Lower lobe of right lung (tissue), 2 donors: ENCODE measurements around the gene KANSL3. TPM values are rescaled to one million over a fixed set of nuclear protein-coding genes. Genes with fewer than 3 reads are reported as not detected.

Experiments
- ATAC-seq, 2 donors: fragments of 200-7000 bp; cut with Tn5 transposase; one replicate each; pipeline ENCODE4 v1.9.1; 2020 to 2022; ENCODE audit warnings: mild to moderate bottlenecking in 2 of 2, moderate library complexity in 2 of 2
- DNase-seq: peaks from one replicate; pipeline ENCODE4 v3.0.0-alpha.2; 2020
- H3K27ac ChIP-seq: fragments of 200-600 bp; one replicate; pipeline ENCODE4 v1.8.0; 2022
- H3K27me3 ChIP-seq: fragments of 200-600 bp; one replicate; pipeline ENCODE4 v1.8.0; 2022; ENCODE audit warnings: low read depth
- H3K36me3 ChIP-seq: fragments of 200-600 bp; one replicate; pipeline ENCODE4 v1.8.0; 2022; ENCODE audit warnings: mild to moderate bottlenecking
- H3K4me1 ChIP-seq: fragments of 200-600 bp; one replicate; pipeline ENCODE4 v1.8.0; 2022
- H3K4me3 ChIP-seq: fragments of 200-600 bp; one replicate; pipeline ENCODE4 v1.8.0; 2022; ENCODE audit warnings: mild to moderate bottlenecking
- H3K9me3 ChIP-seq: fragments of 200-600 bp; one replicate; pipeline ENCODE4 v1.8.0; 2022
- intact Hi-C: fragments of 100-400 bp; cut with DNase I; formaldehyde crosslinking; loops from one replicate; pipeline ENCODE4 v1.11.0; 2022
- total RNA-seq: library from RNA; stranded (reverse); fragmentation: NEBNext Ultra II Directional; extraction: Animal tissue kit (Norgen Biotek cat#: 25700); gene quantifications from one replicate; pipeline ENCODE4 v1.2.1, GENCODE V29; 2021
- TF ChIP-seq, protein P1 (sequence below): fragments of 200-600 bp; IDR thresholded peaks from one replicate; pipeline ENCODE4 v1.8.0; 2022; ENCODE audit warnings: antibody characterized with exemption, mild to moderate bottlenecking
- donor health status: DM: no; HTN: yes; CAD: no; lungs with severe emphysema.

KANSL3 gene
- total RNA-seq, 1 donor from 2014 or later = 45.0 TPM

GRCh38 chr2:96651793-96652192, 13.7 kb upstream of the KANSL3 start:
- TF ChIP-seq, protein P1, sequence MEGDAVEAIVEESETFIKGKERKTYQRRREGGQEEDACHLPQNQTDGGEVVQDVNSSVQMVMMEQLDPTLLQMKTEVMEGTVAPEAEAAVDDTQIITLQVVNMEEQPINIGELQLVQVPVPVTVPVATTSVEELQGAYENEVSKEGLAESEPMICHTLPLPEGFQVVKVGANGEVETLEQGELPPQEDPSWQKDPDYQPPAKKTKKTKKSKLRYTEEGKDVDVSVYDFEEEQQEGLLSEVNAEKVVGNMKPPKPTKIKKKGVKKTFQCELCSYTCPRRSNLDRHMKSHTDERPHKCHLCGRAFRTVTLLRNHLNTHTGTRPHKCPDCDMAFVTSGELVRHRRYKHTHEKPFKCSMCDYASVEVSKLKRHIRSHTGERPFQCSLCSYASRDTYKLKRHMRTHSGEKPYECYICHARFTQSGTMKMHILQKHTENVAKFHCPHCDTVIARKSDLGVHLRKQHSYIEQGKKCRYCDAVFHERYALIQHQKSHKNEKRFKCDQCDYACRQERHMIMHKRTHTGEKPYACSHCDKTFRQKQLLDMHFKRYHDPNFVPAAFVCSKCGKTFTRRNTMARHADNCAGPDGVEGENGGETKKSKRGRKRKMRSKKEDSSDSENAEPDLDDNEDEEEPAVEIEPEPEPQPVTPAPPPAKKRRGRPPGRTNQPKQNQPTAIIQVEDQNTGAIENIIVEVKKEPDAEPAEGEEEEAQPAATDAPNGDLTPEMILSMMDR = no peak
- ATAC-seq (no peak), DNase-seq (no peak)
- H3K4me1 ChIP-seq = peaks cover 7% of the 10 kb centered on the region
- intact Hi-C loops = no loop called here
- H3K4me3 ChIP-seq = no peak overlapping the region
- H3K27me3 ChIP-seq = no peaks in the 10 kb centered on the region
- H3K36me3 ChIP-seq = no peaks in the 10 kb centered on the region
- H3K9me3 ChIP-seq = no peaks in the 10 kb centered on the region
- H3K27ac ChIP-seq = no peak overlapping the region

GRCh38 chr2:96649342-96649741, 11.2 kb upstream of the KANSL3 start:
- no peak overlapping the region for H3K4me3 ChIP-seq
- ATAC-seq = no peak
- intact Hi-C loops = no loop called here
- no peak for DNase-seq
- H3K36me3 ChIP-seq = no peaks in the 10 kb centered on the region
- H3K9me3 ChIP-seq = no peaks in the 10 kb centered on the region
- H3K4me1 ChIP-seq = no peaks in the 10 kb centered on the region
- H3K27me3 ChIP-seq = no peaks in the 10 kb centered on the region
- H3K27ac ChIP-seq = no peak overlapping the region
- TF ChIP-seq, protein P1 = no peak

DNA sequence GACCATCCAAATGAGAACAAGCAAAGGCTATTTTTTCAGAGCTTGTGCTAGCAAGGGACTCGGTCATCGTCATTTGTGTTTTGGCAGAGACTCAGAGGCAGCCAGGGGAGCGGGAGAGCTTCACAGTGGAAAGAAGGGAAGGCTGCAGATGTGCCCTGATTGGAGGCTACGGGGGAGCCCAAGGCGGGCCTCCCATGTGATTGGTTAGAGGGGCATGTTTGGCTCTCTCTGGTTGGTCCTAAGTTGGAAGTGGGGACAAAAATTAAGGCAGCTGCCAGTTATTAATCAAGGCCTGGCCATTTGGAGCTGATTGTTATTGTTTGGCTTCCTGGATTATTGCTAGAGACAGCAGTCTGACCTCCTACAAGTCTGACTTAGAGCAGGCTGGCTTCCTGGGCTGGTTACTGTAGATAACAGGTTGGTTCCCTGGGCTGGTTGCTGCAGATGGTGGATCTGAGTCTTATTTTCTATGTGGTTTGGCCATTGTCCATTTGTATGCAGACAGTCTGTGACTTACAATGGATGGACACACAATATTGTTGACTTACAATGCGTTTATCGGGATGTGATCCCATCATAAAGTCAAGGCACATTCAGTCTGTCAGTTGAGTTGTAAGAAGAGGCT, 10.3 kb upstream of the KANSL3 start:
- Histone ChIP-seq H3K4me3 (no peak overlapping the region), H3K36me3 (no peaks in the 10 kb centered on the region), H3K9me3 (no peaks in the 10 kb centered on the region), H3K27me3 (no peaks in the 10 kb centered on the region), H3K27ac (no peak overlapping the region), H3K4me1 (no peaks in the 10 kb centered on the region)
- intact Hi-C loops = no loop called here
- TF ChIP-seq, protein P1 = no peak
- DNase-seq (no peak), ATAC-seq (no peak)

- Histone ChIP-seq H3K4me3 (no peak overlapping the region), H3K27me3 (no peaks in the 10 kb centered on the region), H3K36me3 (no peaks in the 10 kb centered on the region), H3K27ac (no peak overlapping the region), H3K9me3 (no peaks in the 10 kb centered on the region), H3K4me1 (no peaks in the 10 kb centered on the region)
- TF ChIP-seq, protein P1 = no peak
- DNase-seq = no peak
- intact Hi-C loops = no loop called here
- ATAC-seq = no peak
Measured at GRCh38 chr2:96647681-96648080, 9.6 kb upstream of the KANSL3 start.

- no peaks in the 10 kb centered on the region for H3K4me1 ChIP-seq
- no peak within 1 kb of the TSS for H3K27ac ChIP-seq
- no peak for DNase-seq
- intact Hi-C loops = no loop called here
- H3K4me3 ChIP-seq = peak within 1 kb of the TSS; percentile 6
- no peaks in the 10 kb centered on the region for H3K9me3 ChIP-seq
- H3K27me3 ChIP-seq = no peaks in the 10 kb centered on the region
- TF ChIP-seq, protein P1 = no peak
- no peak for ATAC-seq
- H3K36me3 ChIP-seq = no peaks in the 10 kb centered on the region
Measured at GRCh38 chr2:96642564-96643360, 4.7 kb upstream of the KANSL3 start, which contains the start of gene FER1L5. TSS of gene FER1L5 (plus strand) at chr2:96642764. CDS start at chr2:96642837, 73 bp downstream.
